ENCODE results near the gene IL37.
"Not testable (repeated sequence)": the region's sequence is repeated elsewhere in the genome, so short reads cannot be mapped to it uniquely, and the experiment has no call there.

Gene IL37

DNA sequence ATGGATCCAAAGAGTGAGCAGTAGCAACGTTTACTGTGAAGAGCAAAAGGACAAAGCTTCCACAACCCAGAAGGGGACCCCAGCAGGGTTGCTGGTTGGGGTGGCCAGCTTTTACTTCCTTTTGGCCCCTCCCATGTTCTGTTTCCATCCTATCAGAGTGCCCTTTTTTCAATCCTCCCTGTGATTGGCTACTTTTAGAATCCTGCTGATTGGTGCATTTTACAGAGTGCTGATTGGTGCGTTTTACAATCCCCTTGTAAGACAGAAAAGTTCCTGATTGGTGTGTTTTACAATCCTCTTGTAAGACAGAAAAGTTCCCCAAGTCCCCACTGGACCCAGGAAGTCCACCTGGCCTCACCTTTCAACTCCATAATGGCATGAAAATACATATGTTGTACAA is 2.4 kb upstream of the IL37 start:
- not testable (repeated sequence) for H3K27ac ChIP-seq (ENCODE audit: insufficient read depth, low read length, poor library complexity, severe bottlenecking); DNase-seq; H3K36me3 ChIP-seq (ENCODE audit: control insufficient read depth, insufficient read depth, low read length); H3K4me3 ChIP-seq (ENCODE audit: insufficient read depth, low read depth, low read length, poor library complexity, severe bottlenecking); H3K4me1 ChIP-seq (ENCODE audit: control insufficient read depth, insufficient read depth, low read length, poor library complexity, severe bottlenecking); H3K9me3 ChIP-seq (ENCODE audit: control insufficient read depth, low read length); H3K27me3 ChIP-seq (replicated peaks; ENCODE audit: control insufficient read depth, insufficient read depth, low read length, poor library complexity, severe bottlenecking)

GRCh38 chr2:112910219-112910618 is 746 bp upstream of the IL37 start:
- no peaks in the 10 kb centered on the region for H3K36me3 ChIP-seq (ENCODE audit: control insufficient read depth, insufficient read depth, low read length)
- H3K27ac ChIP-seq (ENCODE audit: insufficient read depth, low read length, poor library complexity, severe bottlenecking): no peak overlapping the region
- no peak overlapping the region for H3K4me3 ChIP-seq (ENCODE audit: insufficient read depth, low read depth, low read length, poor library complexity, severe bottlenecking)
- H3K4me1 ChIP-seq (ENCODE audit: control insufficient read depth, insufficient read depth, low read length, poor library complexity, severe bottlenecking): no peaks in the 10 kb centered on the region
- H3K27me3 ChIP-seq (replicated peaks; ENCODE audit: control insufficient read depth, insufficient read depth, low read length, poor library complexity, severe bottlenecking): no peaks in the 10 kb centered on the region
- no peak for DNase-seq
- no peaks in the 10 kb centered on the region for H3K9me3 ChIP-seq (ENCODE audit: control insufficient read depth, low read length)

DNA sequence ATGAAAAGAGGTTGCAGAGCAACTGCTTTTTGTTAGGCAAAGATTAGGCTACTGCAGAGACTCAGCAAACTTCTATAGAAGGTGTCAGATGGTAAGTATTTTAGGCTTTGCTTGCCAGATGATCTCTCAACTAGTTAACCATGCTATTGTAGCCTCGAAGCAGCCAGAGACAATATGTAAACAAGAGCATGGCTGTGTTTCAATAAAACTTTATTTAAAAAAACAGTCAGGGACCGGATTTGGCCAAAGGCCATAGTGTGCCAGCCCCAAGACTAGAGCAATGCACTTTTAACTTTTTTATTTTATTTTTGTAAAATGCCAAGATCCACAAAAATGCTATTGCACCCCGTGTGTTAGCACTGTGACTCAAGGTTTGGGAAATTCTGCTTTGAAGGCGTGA is 1.4 kb downstream of the IL37 start:
- Histone ChIP-seq H3K27me3 (replicated peaks; ENCODE audit: control insufficient read depth, insufficient read depth, low read length, poor library complexity, severe bottlenecking) (no peaks in the 10 kb centered on the region), H3K36me3 (ENCODE audit: control insufficient read depth, insufficient read depth, low read length) (no peaks in the 10 kb centered on the region), H3K27ac (ENCODE audit: insufficient read depth, low read length, poor library complexity, severe bottlenecking) (no peak overlapping the region), H3K4me3 (ENCODE audit: insufficient read depth, low read depth, low read length, poor library complexity, severe bottlenecking) (no peak overlapping the region), H3K4me1 (ENCODE audit: control insufficient read depth, insufficient read depth, low read length, poor library complexity, severe bottlenecking) (no peaks in the 10 kb centered on the region), H3K9me3 (ENCODE audit: control insufficient read depth, low read length) (no peaks in the 10 kb centered on the region)
- no peak for DNase-seq

DNA sequence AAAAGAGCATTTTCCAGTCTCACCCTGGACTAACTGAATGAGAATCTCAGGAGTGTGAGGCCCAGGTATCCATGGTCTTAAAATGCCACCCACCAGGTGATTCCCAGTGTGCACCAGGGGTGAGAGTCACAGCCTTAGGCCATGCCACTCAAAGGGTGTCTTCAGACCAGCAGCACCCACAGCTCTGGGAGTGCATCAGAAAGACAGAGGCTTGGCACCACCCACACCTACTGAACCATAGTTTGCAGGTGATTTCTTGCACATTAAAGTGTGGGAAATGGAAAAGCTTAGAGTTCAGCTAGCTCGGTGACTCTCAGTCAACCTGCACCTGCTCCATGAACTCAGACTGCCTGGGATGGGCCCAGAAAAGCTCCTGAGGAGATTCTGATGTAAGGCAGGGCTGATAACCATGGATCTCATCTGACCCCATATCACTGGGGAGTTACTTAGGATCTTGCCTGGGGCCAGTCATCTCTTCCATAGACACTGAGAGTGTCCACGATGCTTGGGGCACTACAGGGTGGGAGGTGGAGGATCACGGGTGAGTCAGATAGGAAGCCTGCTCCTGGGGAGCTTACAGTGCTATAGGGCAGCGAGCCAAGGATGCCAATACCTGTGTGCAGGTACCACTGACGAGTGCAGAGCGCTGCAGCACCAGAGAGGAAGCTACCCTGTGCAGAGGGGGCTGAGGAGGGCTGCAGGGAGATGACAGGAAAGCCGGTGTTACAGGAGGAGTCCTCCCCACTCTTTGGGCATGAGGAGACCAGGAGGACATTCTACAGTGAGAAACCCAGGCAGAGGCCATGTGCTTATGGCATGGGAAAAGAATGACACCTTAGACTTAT is 4.6 kb downstream of the IL37 start:
- Histone ChIP-seq H3K4me1 (ENCODE audit: control insufficient read depth, insufficient read depth, low read length, poor library complexity, severe bottlenecking) (no peaks in the 10 kb centered on the region), H3K4me3 (ENCODE audit: insufficient read depth, low read depth, low read length, poor library complexity, severe bottlenecking) (no peak overlapping the region), H3K9me3 (ENCODE audit: control insufficient read depth, low read length) (no peaks in the 10 kb centered on the region), H3K27me3 (replicated peaks; ENCODE audit: control insufficient read depth, insufficient read depth, low read length, poor library complexity, severe bottlenecking) (no peaks in the 10 kb centered on the region), H3K36me3 (ENCODE audit: control insufficient read depth, insufficient read depth, low read length) (no peaks in the 10 kb centered on the region), H3K27ac (ENCODE audit: insufficient read depth, low read length, poor library complexity, severe bottlenecking) (no peak overlapping the region)
- no peak for DNase-seq

DNA sequence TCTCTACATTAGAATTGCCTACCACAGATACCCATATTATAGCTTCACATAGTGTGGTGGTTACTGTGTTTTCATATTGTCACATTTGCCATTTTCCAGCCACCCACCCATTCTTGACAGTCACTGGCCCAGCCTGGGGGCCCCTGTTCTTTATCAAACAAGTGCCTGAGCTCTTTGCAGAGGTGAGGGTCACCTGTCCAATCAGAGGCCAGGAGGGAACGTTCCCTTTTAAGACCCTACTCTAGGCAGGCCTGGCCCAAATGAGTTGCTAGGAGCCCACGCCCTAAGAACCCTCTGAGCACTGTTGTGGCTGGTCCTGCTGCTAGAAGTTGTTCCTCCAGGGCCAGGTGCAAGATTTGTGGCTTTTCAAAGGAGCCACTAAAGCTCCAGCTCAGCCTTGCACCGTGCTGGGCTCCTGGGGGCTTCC is 5.2 kb downstream of the IL37 start:
- Histone ChIP-seq H3K27me3 (replicated peaks; ENCODE audit: control insufficient read depth, insufficient read depth, low read length, poor library complexity, severe bottlenecking) (no peaks in the 10 kb centered on the region), H3K27ac (ENCODE audit: insufficient read depth, low read length, poor library complexity, severe bottlenecking) (no peak overlapping the region)

GRCh38 chr2:112916625-112917247 is 5.8 kb downstream of the IL37 start:
- Histone ChIP-seq H3K9me3 (ENCODE audit: control insufficient read depth, low read length) (no peaks in the 10 kb centered on the region), H3K4me1 (ENCODE audit: control insufficient read depth, insufficient read depth, low read length, poor library complexity, severe bottlenecking) (no peaks in the 10 kb centered on the region), H3K27ac (ENCODE audit: insufficient read depth, low read length, poor library complexity, severe bottlenecking) (no peak overlapping the region), H3K36me3 (ENCODE audit: control insufficient read depth, insufficient read depth, low read length) (no peaks in the 10 kb centered on the region), H3K4me3 (ENCODE audit: insufficient read depth, low read depth, low read length, poor library complexity, severe bottlenecking) (no peak overlapping the region), H3K27me3 (replicated peaks; ENCODE audit: control insufficient read depth, insufficient read depth, low read length, poor library complexity, severe bottlenecking) (no peaks in the 10 kb centered on the region)
- DNase-seq: no peak

More for the DNA sequence above, 5.2 kb downstream of the IL37 start:
- Histone ChIP-seq H3K4me1 (ENCODE audit: control insufficient read depth, insufficient read depth, low read length, poor library complexity, severe bottlenecking) (no peaks in the 10 kb centered on the region), H3K9me3 (ENCODE audit: control insufficient read depth, low read length) (no peaks in the 10 kb centered on the region), H3K36me3 (ENCODE audit: control insufficient read depth, insufficient read depth, low read length) (no peaks in the 10 kb centered on the region), H3K4me3 (ENCODE audit: insufficient read depth, low read depth, low read length, poor library complexity, severe bottlenecking) (no peak overlapping the region)
- DNase-seq: no peak

- no peak for DNase-seq
- no peaks in the 10 kb centered on the region for H3K4me1 ChIP-seq (ENCODE audit: control insufficient read depth, insufficient read depth, low read length, poor library complexity, severe bottlenecking)
- no peak overlapping the region for H3K27ac ChIP-seq (ENCODE audit: insufficient read depth, low read length, poor library complexity, severe bottlenecking)
- H3K4me3 ChIP-seq (ENCODE audit: insufficient read depth, low read depth, low read length, poor library complexity, severe bottlenecking): no peak overlapping the region
- H3K36me3 ChIP-seq (ENCODE audit: control insufficient read depth, insufficient read depth, low read length): no peaks in the 10 kb centered on the region
- H3K9me3 ChIP-seq (ENCODE audit: control insufficient read depth, low read length): no peaks in the 10 kb centered on the region
- no peaks in the 10 kb centered on the region for H3K27me3 ChIP-seq (replicated peaks; ENCODE audit: control insufficient read depth, insufficient read depth, low read length, poor library complexity, severe bottlenecking)
Measured at GRCh38 chr2:112917856-112918255, 6.9 kb downstream of the IL37 start.

DNA sequence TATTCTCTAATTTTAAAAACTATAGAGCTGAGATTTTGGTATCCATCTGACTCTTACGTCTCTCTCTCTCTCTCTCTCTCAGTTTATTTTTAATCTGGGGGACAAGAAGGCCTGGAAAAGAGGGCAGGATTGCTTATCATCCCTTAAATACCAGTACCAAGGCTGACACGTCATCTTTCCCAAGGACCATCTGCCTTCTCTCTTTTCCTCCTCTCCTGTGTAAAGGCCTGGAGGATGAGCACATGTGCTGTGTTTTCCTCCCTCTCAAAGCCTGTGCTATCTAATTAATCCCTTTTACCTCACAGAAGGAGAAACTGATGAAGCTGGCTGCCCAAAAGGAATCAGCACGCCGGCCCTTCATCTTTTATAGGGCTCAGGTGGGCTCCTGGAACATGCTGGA is 7.3 kb downstream of the IL37 start:
- Histone ChIP-seq H3K36me3 (ENCODE audit: control insufficient read depth, insufficient read depth, low read length) (no peaks in the 10 kb centered on the region), H3K9me3 (ENCODE audit: control insufficient read depth, low read length) (no peaks in the 10 kb centered on the region), H3K27ac (ENCODE audit: insufficient read depth, low read length, poor library complexity, severe bottlenecking) (no peak overlapping the region), H3K4me1 (ENCODE audit: control insufficient read depth, insufficient read depth, low read length, poor library complexity, severe bottlenecking) (no peaks in the 10 kb centered on the region), H3K27me3 (replicated peaks; ENCODE audit: control insufficient read depth, insufficient read depth, low read length, poor library complexity, severe bottlenecking) (no peaks in the 10 kb centered on the region), H3K4me3 (ENCODE audit: insufficient read depth, low read depth, low read length, poor library complexity, severe bottlenecking) (no peak overlapping the region)
- DNase-seq: no peak

GRCh38 chr2:112919086-112919485 is 8.1 kb downstream of the IL37 start:
- H3K9me3 ChIP-seq (ENCODE audit: control insufficient read depth, low read length): no peaks in the 10 kb centered on the region
- DNase-seq: no peak
- H3K27me3 ChIP-seq (replicated peaks; ENCODE audit: control insufficient read depth, insufficient read depth, low read length, poor library complexity, severe bottlenecking): no peaks in the 10 kb centered on the region
- H3K4me1 ChIP-seq (ENCODE audit: control insufficient read depth, insufficient read depth, low read length, poor library complexity, severe bottlenecking): no peaks in the 10 kb centered on the region
- no peak overlapping the region for H3K4me3 ChIP-seq (ENCODE audit: insufficient read depth, low read depth, low read length, poor library complexity, severe bottlenecking)
- no peaks in the 10 kb centered on the region for H3K36me3 ChIP-seq (ENCODE audit: control insufficient read depth, insufficient read depth, low read length)
- no peak overlapping the region for H3K27ac ChIP-seq (ENCODE audit: insufficient read depth, low read length, poor library complexity, severe bottlenecking)

DNA sequence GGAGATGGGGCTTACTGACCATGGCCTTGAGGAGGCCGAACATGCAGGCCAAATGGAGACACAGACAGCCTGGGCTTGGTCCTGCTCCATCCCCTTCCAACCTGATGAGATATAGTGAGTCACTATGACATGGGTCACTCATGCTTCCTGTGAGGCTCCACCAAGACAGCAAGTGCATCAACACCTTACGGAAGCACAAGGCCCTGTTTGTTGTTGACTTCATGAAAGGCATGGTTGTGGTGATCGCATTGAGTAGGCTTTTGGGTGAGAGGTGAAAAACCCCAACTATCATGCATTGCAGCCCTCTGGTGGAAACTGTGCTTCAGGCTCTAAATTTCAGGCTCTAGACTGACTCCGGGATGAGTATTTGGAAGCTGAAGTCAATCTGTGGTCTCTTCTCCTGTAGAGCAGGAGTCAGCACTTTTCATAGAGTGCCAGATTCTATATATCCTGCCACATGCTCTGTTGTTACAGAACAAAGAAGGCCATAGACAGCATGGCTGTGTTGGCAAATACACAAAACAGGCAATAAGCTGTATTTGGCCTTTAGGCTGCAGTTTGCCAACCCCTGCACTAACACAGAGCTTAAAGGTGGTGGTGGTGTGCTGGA is 10.1 kb downstream of the IL37 start:
- H3K36me3 ChIP-seq (ENCODE audit: control insufficient read depth, insufficient read depth, low read length): no peaks in the 10 kb centered on the region
- H3K4me1 ChIP-seq (ENCODE audit: control insufficient read depth, insufficient read depth, low read length, poor library complexity, severe bottlenecking): no peaks in the 10 kb centered on the region
- no peak overlapping the region for H3K27ac ChIP-seq (ENCODE audit: insufficient read depth, low read length, poor library complexity, severe bottlenecking)
- H3K9me3 ChIP-seq (ENCODE audit: control insufficient read depth, low read length): no peaks in the 10 kb centered on the region
- peak in 1 of 3 donors; percentile 2 for DNase-seq
- H3K27me3 ChIP-seq (replicated peaks; ENCODE audit: control insufficient read depth, insufficient read depth, low read length, poor library complexity, severe bottlenecking): no peaks in the 10 kb centered on the region
- H3K4me3 ChIP-seq (ENCODE audit: insufficient read depth, low read depth, low read length, poor library complexity, severe bottlenecking): no peak overlapping the region

All from effector memory CD4-positive, alpha-beta T cell (primary cell).